CD1c-positive myeloid dendritic cell (primary cell): ENCODE measurements around the gene MACROD2.

Source experiments
- DNase-seq: peaks from one replicate; pipeline ENCODE4 v3.0.0-alpha.2; 2016; ENCODE audit errors: extremely low spot score

Gene MACROD2

DNA sequence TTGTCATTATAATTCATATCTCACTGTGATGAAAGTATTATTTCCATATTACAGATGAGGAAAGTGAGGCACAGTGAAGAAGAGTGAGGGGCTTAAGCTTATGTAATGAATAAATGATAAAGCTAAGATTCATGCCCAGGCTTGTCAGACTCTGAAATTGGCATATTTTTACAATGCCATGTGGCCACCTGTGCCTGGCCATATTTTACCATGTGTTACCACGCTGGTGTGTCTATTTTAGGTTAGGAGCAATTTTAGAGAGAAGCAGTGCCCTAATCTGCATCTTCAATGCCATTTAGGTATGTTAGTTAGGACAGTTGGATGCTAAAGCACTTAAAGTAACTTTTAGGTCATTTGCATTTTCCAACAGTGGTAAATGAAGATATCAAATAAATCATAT, 530.1 kb downstream of the MACROD2 start:
- no peak for DNase-seq

DNA sequence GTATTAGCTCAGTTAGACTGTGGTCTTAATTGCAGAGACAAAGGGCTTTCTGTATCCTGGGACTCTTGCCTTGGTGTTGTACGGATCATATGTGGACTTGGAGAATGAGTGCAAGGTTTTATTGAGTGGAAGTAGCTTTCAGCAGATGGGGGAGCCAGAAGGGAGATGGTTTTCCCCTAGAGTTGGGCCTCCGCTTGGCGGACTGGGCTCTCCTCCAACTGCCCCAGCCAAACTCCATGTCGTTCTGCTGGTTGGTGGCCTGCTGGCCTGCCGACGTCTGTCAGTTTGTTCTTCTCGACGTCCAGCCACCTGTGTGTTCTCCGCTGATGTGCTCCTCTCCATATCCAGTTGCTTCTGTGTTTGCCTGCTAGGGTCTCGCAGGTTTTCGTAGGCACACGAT, 531.6 kb downstream of the MACROD2 start:
- DNase-seq = no peak

DNA sequence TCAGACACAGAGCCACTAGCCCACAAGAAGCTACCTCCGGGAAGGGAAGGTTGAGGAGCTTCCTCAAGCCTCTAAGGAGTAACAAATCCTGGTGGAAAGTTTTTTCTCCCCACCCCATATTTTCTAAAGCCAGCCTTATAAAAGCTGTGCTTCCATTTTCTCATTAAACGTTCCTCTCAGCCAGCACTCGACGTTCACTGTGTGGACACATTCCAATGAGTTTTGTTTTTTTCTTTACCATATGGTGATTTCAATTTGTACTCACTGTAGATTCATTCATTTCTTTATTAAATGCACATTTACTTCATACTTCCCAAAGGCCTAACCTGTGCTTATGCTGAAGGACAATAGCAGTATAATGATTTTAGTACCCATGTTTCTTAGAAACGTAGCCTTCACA, 536.5 kb downstream of the MACROD2 start:
- no peak for DNase-seq

DNA sequence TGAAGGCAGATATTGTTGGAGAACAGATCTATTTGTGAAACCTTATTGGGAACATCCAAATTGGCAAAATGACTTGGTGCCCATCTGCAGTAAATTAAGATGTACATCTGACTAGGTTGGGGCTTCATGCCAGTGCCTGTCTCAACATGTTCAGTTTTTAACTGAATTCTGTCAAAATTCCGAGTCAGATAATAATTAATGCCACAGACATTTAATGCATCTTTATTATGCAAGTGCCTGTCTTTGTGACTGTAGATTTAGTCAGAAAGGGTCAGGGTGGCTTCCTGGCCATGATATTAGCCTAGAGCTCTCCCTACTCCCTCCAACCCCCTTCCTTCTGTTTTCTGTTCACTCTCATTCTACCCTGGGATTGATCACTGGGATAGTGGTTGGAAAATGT, 541.4 kb downstream of the MACROD2 start:
- no peak for DNase-seq

DNA sequence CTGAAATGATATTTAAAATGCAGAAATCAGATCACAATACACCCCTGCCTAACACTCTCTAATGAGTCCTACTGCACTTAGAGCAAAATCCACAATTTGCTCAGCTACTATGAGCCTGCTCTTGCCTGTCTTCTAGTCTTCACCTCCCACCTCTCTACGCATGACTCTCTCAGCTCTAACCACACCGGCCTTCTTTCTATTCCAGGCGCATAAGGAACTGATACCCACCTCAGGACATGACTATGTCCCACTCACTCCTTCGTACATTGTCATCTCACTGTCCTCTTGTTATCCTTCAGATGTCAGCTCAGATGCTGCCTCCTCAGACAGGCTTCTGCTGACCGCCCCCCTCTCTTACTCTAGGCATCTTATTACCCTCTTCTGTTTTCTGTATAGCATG, 543.1 kb downstream of the MACROD2 start:
- DNase-seq = no peak

DNA sequence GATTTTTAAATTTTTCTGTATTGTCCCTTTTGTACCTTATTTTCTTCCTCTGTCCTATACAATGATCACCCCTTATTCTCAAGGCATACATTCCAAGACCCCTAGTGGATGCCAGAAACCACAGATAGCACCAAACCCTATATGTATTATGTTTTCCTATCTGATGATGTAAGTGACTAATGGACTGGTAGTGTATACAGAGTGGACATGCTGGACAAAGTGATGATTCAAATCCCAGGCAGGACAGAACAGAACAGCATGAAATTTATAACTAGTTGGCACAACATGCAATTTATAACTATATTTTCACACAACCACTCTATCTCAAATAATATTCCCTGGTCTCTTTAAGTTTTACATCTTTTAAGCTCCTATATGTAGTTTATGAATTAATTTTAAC, 547.7 kb downstream of the MACROD2 start:
- DNase-seq = no peak

DNA sequence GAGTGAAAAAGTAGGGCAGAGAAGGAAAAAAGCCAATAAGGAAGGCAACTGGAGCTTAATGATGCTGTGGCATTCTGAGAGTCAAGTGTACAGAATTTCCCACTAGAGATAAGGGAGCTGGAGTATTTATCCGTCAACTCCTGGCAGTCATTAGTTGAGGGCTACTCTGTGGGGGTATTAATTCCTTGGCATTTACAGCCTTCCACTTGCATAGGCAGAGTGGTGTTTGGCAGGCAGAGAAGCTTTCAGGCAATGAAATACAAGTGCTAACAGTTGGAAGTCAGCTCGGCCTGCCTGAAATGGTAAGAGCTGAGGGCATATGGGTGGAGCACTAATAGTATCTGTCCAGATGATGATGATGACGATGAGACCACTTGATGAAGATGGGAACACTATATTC, 549.4 kb downstream of the MACROD2 start:
- no peak for DNase-seq

DNA sequence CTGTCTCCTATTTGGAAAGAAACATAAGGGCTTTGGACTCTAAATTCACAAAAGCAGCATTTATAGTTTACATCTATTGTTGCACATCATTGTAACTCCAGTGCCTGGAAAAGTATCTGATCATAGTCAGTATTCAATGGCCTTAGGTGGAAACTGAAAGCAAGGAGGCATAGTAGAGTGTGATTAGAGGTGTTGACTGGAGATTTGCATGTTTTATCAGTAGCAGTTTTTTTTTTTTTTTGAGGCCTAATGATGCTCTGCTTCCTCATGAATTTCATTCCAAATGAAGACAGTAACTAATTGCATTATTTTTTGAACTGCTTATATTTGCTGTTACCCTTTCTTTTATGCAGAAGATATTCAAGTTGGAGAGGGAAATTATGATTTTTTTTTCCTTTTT, 555.3 kb downstream of the MACROD2 start:
- DNase-seq = no peak

DNA sequence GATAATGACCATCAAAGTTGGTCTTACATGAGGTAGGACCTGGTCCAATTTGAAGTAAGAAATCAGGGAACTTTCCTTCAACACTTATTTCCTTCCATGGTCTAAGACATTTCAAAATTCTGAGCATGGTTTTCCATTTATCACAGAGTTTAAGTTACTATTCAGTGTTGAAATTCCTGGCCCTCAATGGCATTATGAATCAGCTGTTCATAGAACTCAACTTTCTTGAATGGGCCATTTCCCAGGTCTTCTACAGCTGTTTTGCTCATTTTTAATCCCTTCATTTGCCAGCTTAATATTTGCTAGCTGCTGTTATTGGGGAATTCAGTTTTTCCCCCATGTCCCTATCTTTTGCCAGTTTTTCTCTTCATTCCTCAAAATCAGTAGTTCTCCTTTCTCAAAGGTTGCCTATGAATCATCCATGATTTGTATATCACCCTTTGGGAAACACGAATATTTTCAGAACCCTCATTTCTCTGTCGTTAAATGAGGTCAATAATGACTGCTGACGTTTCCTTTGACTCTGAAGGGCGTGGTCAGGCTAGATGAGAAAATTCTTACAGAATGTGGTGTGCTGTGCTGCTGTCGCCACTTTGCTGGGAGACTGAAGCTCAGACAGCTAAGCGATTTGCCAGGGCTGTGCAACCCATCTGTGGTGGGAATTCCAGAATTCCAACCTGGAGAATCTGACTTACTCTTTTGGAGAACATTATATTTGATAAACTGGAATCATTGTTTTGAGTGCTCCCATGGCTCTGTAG, 558.6 kb downstream of the MACROD2 start:
- no peak for DNase-seq

DNA sequence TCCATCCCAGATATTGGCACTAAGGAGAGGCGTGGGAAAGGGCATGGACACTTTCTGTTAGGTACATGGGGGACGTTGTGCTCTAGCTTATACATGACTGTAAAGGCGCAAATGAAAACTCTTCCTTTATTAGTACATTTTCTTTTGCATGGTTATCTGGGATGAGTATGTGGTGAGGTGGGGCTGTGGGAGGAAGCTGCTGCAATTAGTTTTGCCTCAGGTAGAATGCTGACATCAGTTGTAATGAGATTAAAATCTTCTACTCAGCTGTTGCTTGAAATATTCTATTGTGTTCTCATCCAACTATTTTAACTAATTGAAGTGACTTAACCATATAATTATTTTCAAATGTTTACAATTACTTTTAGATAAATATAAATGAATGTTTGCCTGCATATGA, 560.4 kb downstream of the MACROD2 start:
- no peak for DNase-seq

DNA sequence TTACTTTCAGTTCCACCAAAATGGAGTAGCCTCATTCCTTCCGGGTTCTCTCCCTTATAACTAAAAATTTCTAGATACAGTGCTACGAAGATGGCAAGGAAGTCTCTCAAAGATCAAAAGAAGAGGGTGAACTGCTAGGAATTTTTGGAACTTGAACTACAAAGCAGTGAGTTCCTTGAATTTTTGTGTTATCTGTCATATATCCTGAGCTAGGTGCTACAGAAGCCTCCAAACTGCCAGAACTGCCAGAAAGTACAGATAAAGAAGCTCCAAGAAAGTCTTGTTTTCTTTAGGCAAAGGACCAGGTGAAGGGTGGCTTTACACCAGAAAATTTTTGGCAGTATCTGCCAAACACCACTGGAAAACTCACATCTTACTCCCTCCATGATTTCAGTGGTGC, 560.9 kb downstream of the MACROD2 start:
- no peak for DNase-seq

DNA sequence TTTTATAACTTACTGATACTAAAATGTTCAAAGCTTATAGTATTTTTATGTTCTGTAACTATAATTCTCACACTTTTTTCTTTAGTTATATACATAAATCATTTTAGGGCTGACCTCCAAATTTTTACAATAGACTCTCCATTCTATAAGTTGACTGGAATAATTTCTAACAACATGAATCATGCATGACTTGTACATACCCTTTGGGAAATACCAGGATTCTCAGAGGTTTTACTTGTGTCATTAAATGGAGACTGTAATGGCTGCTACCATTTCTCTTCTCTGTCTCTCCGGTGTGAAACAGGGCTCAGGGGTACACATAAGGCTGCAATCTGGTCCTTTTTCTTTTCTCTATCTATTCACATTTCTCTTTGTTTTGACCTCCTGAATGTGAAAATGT, 564.3 kb downstream of the MACROD2 start:
- no peak for DNase-seq

DNA sequence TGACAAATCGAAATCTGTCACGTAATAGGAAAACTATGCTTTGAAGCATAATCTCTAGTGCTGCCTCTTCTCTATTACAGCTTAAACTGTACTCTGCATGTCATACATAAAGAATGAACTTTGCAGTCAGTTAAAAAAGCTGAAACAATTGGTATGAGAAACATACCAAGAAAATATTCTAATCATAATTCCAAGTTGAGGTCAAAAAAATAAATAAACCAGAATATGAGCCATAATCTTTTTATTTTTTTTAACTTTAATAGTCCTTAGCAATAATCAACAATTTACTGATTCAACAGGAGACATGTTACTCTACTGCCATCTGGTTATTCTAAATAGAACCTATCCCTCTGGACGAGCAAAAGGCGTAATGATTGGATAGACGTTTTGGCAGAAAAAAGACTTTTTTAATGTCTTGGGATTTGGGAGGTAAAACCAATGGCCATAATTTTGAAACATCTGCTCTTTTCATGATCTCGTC, 566.5 kb downstream of the MACROD2 start:
- no peak for DNase-seq

DNA sequence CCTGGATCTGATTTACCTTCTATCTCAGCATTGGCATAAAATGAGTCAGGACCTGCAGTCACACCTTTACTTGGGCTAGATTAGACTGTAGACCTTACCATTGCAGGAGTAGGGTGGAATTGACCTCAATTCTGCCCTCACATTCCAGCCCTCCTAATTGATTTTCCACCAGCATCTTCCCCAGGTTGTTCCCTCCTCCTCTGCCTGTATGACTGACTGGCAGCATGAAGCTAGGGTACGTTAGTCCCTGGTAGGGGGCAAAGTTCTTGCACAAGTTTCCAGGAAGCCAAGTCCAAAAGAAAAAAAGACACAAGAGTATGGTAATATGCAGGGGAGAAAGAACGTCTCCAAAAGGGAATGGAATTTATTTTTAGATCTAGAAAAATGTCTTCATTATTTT, 567.7 kb downstream of the MACROD2 start:
- no peak for DNase-seq

DNA sequence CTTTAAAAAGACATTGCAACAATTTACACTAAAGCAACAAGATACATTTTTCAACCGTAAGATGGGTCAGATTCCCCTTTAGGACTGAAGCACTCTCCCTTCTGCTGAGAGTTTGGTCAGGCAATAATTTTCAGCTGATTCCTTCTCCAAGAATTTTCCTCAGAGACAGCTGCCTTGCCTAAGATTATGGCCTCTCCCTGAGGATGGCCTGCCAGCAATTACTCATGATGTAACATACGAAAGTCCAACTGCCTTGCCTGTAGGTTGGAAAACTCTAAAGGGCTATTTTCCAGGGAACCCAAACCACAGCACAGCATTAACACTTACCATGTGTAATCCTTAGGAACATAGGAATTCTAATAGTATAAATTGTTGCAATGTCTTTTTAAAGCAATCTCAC, 571.2 kb downstream of the MACROD2 start:
- no peak for DNase-seq

DNA sequence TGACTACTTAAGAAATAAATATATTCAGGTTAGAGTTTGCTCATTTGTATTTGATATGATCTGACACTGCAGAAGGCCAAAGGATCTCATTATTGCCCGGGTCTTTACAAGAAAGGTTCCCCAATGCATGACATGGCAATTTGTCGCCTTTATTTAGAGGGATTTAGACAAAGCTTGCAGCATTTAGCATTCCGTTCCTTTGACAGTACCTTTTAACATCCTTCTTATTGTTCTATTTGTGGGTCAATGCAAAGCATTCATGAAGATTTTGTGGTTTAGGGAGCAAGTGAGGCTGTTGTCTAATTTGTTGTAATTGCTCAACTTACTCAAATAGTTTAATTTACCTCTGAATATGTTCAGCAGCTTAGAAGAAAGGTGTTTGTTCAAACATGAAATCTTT, 572.9 kb downstream of the MACROD2 start:
- DNase-seq = no peak

DNA sequence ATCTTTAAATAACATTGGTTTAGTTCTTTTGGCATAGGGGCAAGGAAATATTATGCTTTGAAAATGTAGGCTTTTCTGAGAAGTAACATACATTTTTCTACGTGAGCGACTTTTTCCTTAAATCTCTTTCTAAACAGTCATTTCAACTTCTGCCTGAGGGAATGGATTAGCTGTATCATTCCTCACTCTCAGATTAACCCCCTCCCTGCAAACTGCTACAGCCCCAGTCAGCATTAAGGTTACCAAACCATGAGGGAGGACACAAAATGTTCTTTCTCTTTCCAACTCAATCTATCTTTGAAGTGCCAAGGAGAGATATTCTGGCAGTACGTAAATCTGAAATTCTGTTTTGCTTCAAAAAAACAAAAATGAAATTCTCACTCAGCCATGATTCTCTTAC, 573.4 kb downstream of the MACROD2 start:
- no peak for DNase-seq

DNA sequence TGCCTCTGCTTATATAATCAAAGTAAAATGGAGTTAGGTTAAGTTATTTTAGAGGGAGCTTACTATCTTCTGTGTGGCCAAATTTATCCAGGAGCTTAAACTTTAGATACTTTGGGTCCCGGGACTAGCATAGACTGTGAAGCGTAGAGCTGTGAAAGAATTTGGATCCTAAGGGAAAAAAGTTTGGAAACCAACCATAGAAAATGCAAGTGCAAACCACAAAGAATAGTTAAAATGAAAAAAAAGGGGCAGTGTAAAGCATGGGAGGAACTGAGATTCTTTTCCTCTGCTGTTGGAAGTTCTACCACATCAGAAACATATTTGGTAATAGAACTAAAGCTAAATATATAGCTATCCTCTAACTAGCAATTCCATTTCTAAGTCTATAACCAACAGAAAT, 574.3 kb downstream of the MACROD2 start:
- no peak for DNase-seq

DNA sequence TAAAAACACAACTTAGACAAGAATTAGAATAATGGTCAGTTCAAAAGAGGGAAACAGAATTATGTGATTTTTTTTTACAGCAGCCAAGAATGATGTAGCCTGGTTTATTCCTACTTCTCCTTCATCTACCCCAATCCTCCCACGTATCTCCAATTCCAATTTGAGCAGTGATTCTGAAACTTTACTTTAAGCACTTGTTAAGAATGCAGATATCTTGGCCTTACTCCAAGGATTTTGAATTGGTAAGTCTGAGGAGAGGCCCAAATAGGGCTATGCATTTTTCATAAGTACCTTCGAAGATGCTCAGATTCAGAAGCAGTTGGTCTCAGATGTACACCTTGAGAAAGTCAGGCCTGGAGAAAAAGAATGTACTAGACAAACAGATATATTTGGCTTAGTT, 575.5 kb downstream of the MACROD2 start:
- DNase-seq = no peak

DNA sequence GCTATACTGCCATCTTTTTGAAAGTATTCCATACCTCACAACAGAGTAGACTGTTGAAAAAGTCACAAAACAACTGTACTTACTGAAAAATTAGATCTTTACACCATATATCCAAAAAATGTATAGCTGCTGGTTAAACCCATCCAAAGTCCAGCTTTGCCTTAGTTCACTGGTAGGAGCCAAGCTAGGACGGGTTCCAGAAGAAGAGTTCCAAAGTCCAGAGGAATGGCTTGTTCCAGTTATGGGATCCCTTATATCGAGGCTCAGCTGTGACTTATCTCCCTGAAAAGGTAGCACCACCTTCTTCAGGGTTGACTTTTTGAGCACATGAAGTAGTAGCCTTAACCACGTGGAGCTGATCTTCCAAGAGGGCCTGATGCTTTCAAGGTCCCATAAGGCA, 578.4 kb downstream of the MACROD2 start:
- DNase-seq = no peak

DNA sequence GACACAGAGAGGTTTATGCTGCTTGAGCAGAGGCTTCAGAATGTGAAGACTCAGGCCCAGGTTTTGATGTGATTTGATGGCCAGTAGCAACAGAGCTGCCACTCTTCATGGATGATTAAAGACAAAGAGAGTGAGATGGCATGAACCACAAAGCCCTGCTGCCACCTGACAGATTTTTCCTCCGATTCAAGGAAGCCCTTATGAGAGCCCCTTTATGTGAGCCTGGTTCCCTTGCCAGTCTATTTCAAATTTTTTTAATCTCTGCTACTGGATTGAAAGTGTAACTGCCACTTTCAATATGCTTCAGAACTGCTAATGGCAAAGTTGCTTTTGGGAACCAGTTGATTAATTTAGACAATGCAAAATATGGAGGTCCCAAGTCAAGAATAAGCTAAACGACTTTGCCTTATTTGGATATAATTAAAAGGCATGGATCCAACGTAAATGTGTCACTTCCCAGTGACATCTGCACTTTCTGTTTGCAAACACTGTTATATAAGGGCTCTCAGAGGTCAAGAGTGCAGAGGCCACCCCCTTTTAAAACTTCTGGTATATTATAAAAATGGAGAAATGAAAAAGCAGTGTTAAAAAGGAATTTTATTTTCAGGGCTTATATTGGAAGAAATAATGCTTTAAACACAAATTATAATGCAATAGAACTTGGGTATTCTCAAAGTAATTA, 581.0 kb downstream of the MACROD2 start:
- no peak for DNase-seq

DNA sequence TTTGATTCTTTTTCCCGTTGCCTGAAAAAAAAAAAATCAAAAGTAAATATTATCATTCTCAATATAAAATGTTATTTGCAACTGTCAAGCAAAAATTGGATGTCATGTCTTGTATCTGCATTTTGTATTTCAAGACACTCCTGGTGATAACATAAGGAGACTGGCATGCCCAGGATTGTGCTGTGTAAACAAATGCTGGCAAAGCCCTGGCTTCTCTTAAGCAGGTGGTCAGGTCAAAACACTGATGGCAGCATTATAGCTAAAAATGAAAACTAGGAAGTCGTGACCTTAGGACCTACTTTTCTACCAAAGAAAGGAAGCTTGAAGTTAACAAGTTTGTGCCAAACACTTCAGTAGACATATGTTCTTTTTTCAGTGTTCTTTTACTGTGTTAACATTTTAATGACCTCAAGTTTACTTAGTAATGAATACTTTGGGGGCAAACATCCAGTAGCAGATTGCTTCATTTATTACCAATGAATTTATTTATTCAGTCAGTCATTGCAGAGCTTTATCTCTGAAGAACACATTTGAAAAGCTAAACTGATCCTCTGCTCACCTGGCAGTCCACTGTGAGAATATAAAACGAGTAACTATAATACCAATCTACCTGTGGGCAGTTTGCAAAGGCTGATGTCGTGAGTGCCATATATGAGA, 585.2 kb downstream of the MACROD2 start:
- no peak for DNase-seq

DNA sequence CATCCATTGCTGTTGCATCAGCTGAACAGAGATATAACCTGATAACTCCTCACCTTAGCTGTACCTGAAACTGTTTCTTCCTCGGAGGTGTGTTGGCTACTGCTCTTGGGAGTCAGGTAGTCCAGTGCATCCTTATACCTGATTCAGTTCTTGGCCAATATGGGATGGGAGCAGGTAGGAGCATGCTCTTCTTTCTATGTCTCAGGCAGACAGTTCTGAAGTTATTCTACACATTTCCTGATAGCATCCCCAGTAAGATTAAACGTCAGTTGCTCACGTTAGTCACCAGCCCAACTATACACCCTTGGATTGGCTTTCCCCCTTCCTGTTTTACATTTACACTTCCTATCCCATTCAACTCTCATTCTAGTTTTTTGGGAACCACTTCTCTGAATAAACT, 586.4 kb downstream of the MACROD2 start:
- no peak for DNase-seq
